Measurements from ENCODE around the gene GPD2. TPM values are rescaled to one million over a fixed set of nuclear protein-coding genes. Genes with fewer than 3 reads are reported as not detected.

The GPD2 gene
- total RNA-seq, 1 donor from 2014 or later = 76.9 TPM

- no peak for TF ChIP-seq CTCF (IDR thresholded peaks at IDR 0.05; ENCODE audit: insufficient read depth, low read length, severe bottlenecking)
- no peaks in the 10 kb centered on the region for H3K27me3 ChIP-seq (ENCODE audit: control insufficient read depth, insufficient read depth, low read length)
- no peak for FAIRE-seq
- no peak for DNase-seq (ENCODE audit: low read depth)
- no peaks in the 10 kb centered on the region for H3K36me3 ChIP-seq (ENCODE audit: control insufficient read depth, insufficient read depth, low read length)
- H3K4me3 ChIP-seq (ENCODE audit: low read depth, low read length) = no peak overlapping the region
Observed at GRCh38 chr2:156411835-156412234, 24.3 kb upstream of the GPD2 start.

- FAIRE-seq (no peak), DNase-seq (ENCODE audit: low read depth) (no peak)
- TF ChIP-seq CTCF (IDR thresholded peaks at IDR 0.05; ENCODE audit: insufficient read depth, low read length, severe bottlenecking) = no peak
- Histone ChIP-seq H3K36me3 (ENCODE audit: control insufficient read depth, insufficient read depth, low read length) (no peaks in the 10 kb centered on the region), H3K4me3 (ENCODE audit: low read depth, low read length) (no peak overlapping the region), H3K27me3 (ENCODE audit: control insufficient read depth, insufficient read depth, low read length) (no peaks in the 10 kb centered on the region)
Observed at GRCh38 chr2:156421851-156422250, 14.3 kb upstream of the GPD2 start.

GRCh38 chr2:156423674-156424282 is 12.4 kb upstream of the GPD2 start:
- FAIRE-seq = no peak
- no peak for DNase-seq (ENCODE audit: low read depth)
- Histone ChIP-seq H3K36me3 (ENCODE audit: control insufficient read depth, insufficient read depth, low read length) (no peaks in the 10 kb centered on the region), H3K4me3 (ENCODE audit: low read depth, low read length) (no peak overlapping the region), H3K27me3 (ENCODE audit: control insufficient read depth, insufficient read depth, low read length) (no peaks in the 10 kb centered on the region)
- no peak for TF ChIP-seq CTCF (IDR thresholded peaks at IDR 0.05; ENCODE audit: insufficient read depth, low read length, severe bottlenecking)

- no peak for DNase-seq (ENCODE audit: low read depth)
- no peak for FAIRE-seq
- Histone ChIP-seq H3K36me3 (ENCODE audit: control insufficient read depth, insufficient read depth, low read length) (no peaks in the 10 kb centered on the region), H3K4me3 (ENCODE audit: low read depth, low read length) (no peak overlapping the region), H3K27me3 (ENCODE audit: control insufficient read depth, insufficient read depth, low read length) (no peaks in the 10 kb centered on the region)
- TF ChIP-seq CTCF (IDR thresholded peaks at IDR 0.05; ENCODE audit: insufficient read depth, low read length, severe bottlenecking) = no peak
Observed at GRCh38 chr2:156427074-156427473, 9.1 kb upstream of the GPD2 start.

- Histone ChIP-seq H3K36me3 (ENCODE audit: control insufficient read depth, insufficient read depth, low read length) (no peaks in the 10 kb centered on the region), H3K27me3 (ENCODE audit: control insufficient read depth, insufficient read depth, low read length) (no peaks in the 10 kb centered on the region), H3K4me3 (ENCODE audit: low read depth, low read length) (no peak overlapping the region)
- DNase-seq (ENCODE audit: low read depth) = no peak
- no peak for FAIRE-seq
- TF ChIP-seq CTCF (IDR thresholded peaks at IDR 0.05; ENCODE audit: insufficient read depth, low read length, severe bottlenecking) = no peak
Observed at GRCh38 chr2:156429211-156429610, 7.0 kb upstream of the GPD2 start.
